ENCODE data around the gene DDX3X.

GRCh38 chrX:41326431-41326830 lies 7.5 kb upstream of the DDX3X start:
- TF ChIP-seq POLR2AphosphoS5 (IDR thresholded peaks at IDR 0.05): no peak
- TF ChIP-seq CTCF (IDR thresholded peaks at IDR 0.05; ENCODE audit: poor library complexity, severe bottlenecking): no peak
- no peak for TF ChIP-seq REST (IDR thresholded peaks at IDR 0.05; ENCODE audit: borderline replicate concordance)
- no peak for TF ChIP-seq EP300 (conservative IDR thresholded peaks at IDR 0.05; ENCODE audit: poor library complexity, severe bottlenecking)
- no peak for TF ChIP-seq MXI1 (conservative IDR thresholded peaks at IDR 0.05; ENCODE audit: poor library complexity, severe bottlenecking)
- TF ChIP-seq EZH2 (IDR thresholded peaks at IDR 0.05; ENCODE audit: borderline replicate concordance, insufficient read depth, low read length, poor library complexity, severe bottlenecking): no peak
- TF ChIP-seq RAD21 (conservative IDR thresholded peaks at IDR 0.05): no peak
- no peak for TF ChIP-seq TAF1 (IDR thresholded peaks at IDR 0.05; ENCODE audit: low read depth)
